GM12874 (cell line): Measurements from ENCODE around the gene GJC3.

Source experiments
- CTCF ChIP-seq: IDR thresholded peaks from 2 replicates; pipeline ENCODE4 v1.5.1; 2011; ENCODE audit warnings: low read depth, mild to moderate bottlenecking, control low read depth, low read length, moderate library complexity; ENCODE audit not compliant: insufficient read depth

The GJC3 gene

GRCh38 chr7:99894738-99895137 lies 34.7 kb downstream of the GJC3 start:
- TF ChIP-seq CTCF: no peak

GRCh38 chr7:99893280-99893679 lies 36.1 kb downstream of the GJC3 start:
- no peak for TF ChIP-seq CTCF

- no peak for TF ChIP-seq CTCF
Measured at GRCh38 chr7:99881370-99881769, 48.0 kb downstream of the GJC3 start.

- no peak for TF ChIP-seq CTCF
Measured at GRCh38 chr7:99876933-99877332, 52.5 kb downstream of the GJC3 start, which contains the start of gene OR2AE1. Gene OR2AE1, minus strand, starts transcription at chr7:99877033. Its CDS starts 0 bp downstream, at chr7:99877033.

GRCh38 chr7:99876491-99876890 lies 52.9 kb downstream of the GJC3 start:
- TF ChIP-seq CTCF: no peak
